Non-pigmented ciliary epithelial cell (primary cell): ENCODE results near the gene MICAL3.

ENCODE experiments used
- DNase-seq: peaks from one replicate; pipeline ENCODE4 v3.0.0-alpha.2; 2010; ENCODE audit warnings: low read depth

Gene MICAL3

GRCh38 chr22:17810570-17811116 lies 213.7 kb downstream of the MICAL3 start:
- DNase-seq, result no peak

- no peak for DNase-seq
These were observed 215.5 kb downstream of the MICAL3 start for GRCh38 chr22:17808693-17809403.

- no peak for DNase-seq
These were observed 216.6 kb downstream of the MICAL3 start for GRCh38 chr22:17807578-17808410.

- DNase-seq, result no peak
These were observed 217.3 kb downstream of the MICAL3 start for GRCh38 chr22:17807086-17807485.

- no peak for DNase-seq
These were observed 217.9 kb downstream of the MICAL3 start for GRCh38 chr22:17806437-17806836.

GRCh38 chr22:17804331-17805080 lies 219.9 kb downstream of the MICAL3 start:
- DNase-seq, result no peak

- DNase-seq, result no peak
These were observed 220.6 kb downstream of the MICAL3 start for GRCh38 chr22:17803609-17804270.

GRCh38 chr22:17802822-17803221 lies 221.5 kb downstream of the MICAL3 start:
- no peak for DNase-seq

GRCh38 chr22:17802411-17802810 lies 221.9 kb downstream of the MICAL3 start:
- DNase-seq, result no peak

- no peak for DNase-seq
These were observed 226.4 kb downstream of the MICAL3 start for GRCh38 chr22:17797721-17798559.

GRCh38 chr22:17796695-17797094 lies 227.7 kb downstream of the MICAL3 start:
- DNase-seq, result no peak

GRCh38 chr22:17795661-17796548 lies 228.5 kb downstream of the MICAL3 start:
- DNase-seq, result no peak

- DNase-seq, result no peak
These were observed 229.4 kb downstream of the MICAL3 start for GRCh38 chr22:17794726-17795542.

GRCh38 chr22:17792854-17793434 lies 231.4 kb downstream of the MICAL3 start:
- DNase-seq, result no peak

- no peak for DNase-seq
These were observed 232.1 kb downstream of the MICAL3 start for GRCh38 chr22:17792299-17792698.

GRCh38 chr22:17791196-17791595 lies 233.2 kb downstream of the MICAL3 start:
- DNase-seq, result no peak

GRCh38 chr22:17789379-17790200 lies 234.8 kb downstream of the MICAL3 start:
- DNase-seq, result no peak
